Stimulated activated CD4-positive, alpha-beta T cell treated with anti-CD3 and anti-CD28 coated beads, Interleukin-12 subunit alpha, Interleukin-12 subunit beta, amount 100 ng/mL, for 48 hours (primary cell): ENCODE measurements around the gene CTXND1.

Source experiments
- DNase-seq, 3 donors: peaks; one replicate each; pipeline ENCODE4 v3.0.0-alpha.2; 2020; ENCODE audit warnings: low read depth in 2 of 3, low spot score in 1 of 3

CTXND1 gene

DNA sequence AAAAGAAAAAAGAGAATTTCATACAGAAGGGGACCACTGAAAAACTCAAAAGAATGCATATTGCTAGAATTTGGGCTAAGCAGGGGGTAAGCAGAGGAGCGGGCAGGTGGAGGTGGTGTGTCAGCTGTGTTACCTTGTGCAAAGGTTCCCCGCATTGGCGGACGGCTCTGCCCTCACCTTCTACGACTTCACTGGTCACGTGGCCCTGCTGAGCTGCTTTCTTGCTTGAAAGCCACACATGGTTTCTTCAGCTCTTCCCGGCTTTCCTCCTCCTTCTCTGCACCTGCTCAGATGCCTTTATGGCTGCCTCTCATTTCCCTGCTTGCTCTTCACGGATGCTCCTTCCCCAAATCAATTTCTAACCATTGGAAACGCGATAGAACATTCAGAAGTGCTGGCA lies 68.7 kb downstream of the CTXND1 start:
- no peak for DNase-seq

GRCh38 chr15:80182611-80183261 lies 69.3 kb downstream of the CTXND1 start:
- no peak for DNase-seq

DNA sequence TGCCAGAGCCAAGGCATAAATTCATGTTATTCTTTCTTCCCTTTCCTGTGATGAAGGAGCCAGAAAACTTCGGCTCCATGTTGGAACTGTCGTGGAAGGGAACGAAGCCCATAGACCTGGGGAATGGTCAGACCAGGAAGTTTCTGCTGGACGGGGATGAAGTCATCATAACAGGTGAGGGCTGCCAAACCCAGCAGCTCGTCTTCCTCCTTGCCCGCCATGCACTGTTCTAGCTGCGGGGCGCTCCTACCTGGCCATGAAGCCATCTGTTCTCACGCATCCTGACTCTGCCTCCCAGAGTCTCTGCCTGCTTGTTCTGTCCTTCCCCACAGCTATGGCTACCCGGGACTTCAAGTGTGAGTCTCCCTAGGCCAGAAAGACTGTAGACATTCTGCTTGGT lies 71.0 kb downstream of the CTXND1 start:
- DNase-seq, result no peak

DNA sequence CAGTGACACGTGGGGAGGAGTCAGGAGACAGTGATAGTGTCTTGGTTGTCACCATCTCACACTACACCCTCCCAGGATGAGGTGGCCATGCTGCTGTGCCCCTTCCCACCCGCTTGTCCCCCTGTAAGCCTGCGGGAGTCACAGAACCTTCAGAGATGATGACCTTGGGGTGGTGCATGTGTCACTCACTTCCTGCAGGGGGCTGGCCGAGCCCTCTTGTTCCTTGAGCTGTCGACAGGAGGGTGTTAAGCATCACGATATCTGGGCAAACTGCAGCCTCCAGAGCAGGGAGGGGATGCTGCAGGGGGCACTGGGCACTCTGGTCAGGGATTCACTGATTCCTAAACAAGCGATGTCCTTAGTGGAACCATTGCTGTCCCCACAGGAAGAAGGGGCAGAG lies 71.5 kb downstream of the CTXND1 start:
- DNase-seq, result no peak

- DNase-seq, result no peak
Measured at GRCh38 chr15:80179935-80180334, 72.1 kb downstream of the CTXND1 start.

GRCh38 chr15:80179025-80179759 lies 72.8 kb downstream of the CTXND1 start:
- DNase-seq, result no peak

GRCh38 chr15:80177156-80177555 lies 74.9 kb downstream of the CTXND1 start:
- no peak for DNase-seq

DNA sequence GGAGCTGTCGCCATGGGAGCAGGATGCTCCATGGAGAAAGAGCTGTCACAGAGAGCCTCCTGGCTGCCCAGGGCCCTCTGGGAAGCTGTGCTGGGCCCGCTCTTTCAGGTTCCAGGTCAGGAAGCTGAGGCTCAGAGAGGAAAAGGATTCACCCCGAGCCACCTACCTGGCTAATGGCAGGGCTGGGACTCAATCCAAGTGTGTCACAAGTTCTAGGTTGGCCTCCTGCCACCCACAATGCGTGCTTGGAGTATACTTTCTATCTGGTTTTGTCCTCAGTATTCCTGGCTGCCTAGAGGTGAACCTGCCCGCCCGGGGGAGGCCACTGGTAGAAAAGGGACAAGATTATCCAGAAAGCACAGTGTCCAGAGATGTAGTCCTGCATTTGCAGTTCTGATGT lies 75.6 kb downstream of the CTXND1 start:
- DNase-seq, result no peak

GRCh38 chr15:80175436-80175835 lies 76.6 kb downstream of the CTXND1 start:
- no peak for DNase-seq

DNA sequence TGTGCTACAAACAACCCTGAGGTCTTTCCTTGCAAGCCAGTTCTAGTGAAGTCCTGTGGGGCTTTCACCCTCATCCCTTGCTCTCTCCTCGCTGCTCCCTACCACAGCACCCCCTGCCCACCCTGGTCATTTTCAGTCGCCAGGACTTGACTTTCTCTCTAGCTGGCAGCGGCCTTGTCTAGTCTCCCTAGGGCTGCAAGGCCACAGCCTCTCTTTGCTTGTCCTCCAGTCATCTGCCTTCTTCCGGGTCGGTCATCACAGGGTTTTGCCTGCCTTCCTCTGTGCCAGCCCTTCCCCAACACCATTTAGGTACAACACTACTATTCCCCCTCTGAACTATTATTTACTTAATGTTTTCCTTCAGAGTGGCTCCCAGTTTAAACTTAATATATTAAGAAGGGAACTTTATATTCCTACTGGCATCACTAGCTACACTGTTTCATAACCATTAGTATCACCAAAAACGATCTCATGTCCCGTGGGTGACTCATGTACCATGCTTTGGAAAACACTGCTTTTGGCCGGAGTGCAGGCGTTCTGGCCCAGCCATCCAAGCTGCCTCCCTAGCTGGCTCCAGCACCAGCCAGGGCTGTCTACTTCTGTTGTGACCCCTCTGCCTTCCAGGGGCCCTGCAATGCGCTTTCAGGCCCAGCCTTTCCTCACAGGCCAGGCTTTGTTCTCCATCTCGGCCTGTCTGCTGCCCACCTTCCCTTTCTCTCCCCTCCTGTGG lies 77.8 kb downstream of the CTXND1 start:
- no peak for DNase-seq

GRCh38 chr15:80173022-80173759 lies 78.8 kb downstream of the CTXND1 start:
- DNase-seq, result peak; percentile 50 to 75 (median 56)

DNA sequence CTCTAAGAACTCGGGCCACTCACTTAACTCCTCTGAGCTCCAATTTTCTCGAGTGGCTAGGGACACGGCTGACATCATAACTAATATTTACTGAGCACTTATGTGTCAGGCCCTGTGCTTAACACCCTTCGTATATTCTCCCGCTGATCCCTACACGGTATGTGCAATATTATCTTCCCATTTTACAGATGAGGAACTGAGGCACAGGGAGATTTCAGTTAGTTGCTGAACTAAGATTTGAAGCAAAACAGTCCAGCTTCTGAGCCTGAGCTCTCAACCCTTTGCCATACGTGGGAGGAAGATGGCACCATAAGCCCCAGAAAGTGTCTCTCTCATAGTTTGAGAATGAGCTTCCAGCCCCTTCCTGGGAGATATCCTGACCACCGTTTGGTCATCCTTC lies 79.6 kb downstream of the CTXND1 start:
- no peak for DNase-seq

- DNase-seq, result no peak
Measured at GRCh38 chr15:80171787-80172186, 80.2 kb downstream of the CTXND1 start.

GRCh38 chr15:80170596-80170995 lies 81.4 kb downstream of the CTXND1 start:
- no peak for DNase-seq

- no peak for DNase-seq
Measured at GRCh38 chr15:80169768-80170357, 82.2 kb downstream of the CTXND1 start.

DNA sequence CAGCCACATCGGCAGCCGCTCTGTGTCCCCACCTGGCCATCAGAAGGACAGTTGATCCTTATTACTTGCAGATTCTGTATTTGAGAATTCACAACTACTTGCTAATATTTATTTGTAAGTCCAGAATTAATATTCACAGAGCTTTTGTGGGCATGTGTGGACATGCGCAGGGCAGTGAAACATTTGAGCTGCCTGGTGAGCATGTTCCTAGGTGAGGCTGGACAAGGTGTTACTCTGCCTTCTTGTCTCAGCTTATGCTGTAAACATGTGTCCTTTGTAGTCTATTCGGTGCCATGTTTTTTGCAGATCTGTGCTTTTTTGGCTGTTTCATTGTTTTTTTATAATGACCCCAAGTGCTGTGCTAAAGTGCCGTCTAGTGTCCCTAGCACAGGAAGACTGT lies 83.6 kb downstream of the CTXND1 start:
- no peak for DNase-seq

DNA sequence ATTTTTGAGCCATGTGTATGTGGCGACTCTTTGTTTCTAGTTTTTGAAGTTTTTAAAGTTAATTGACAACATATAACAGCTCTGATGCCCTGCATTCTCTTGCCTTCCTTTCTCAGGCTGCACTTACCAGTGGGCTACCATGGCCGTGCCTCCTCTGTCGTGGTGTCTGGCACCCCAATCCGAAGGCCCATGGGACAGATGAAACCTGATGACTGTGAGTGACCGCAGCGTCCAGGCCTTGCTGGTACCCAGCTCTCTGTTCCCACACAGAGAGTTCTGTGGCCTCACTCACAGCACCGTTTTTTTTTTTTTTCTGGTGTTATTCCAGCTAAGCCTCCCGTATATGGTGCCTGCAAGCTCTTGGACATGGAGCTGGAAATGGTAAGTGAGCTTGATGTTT lies 84.1 kb downstream of the CTXND1 start:
- no peak for DNase-seq

- DNase-seq, result no peak
Measured at GRCh38 chr15:80163897-80164296, 88.1 kb downstream of the CTXND1 start.

DNA sequence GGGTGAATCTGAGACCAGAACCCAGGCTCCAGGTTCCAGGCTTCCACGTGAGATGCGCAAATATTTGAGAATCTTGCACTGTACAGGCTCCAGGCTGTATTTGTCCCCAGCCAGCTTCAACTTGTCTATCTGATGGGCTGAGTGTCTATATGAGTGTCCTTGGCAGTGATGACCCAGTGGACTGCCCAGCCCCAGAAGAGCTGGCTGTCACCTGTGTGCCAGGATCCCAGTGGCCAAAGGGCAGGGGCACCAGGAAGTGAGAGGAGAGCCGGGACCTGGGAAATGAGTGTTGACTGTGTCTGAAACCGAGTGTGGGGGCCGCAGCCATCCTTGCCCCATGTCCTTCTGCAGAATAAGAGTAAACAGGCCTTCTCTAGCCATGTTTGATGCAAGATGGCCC lies 88.8 kb downstream of the CTXND1 start:
- DNase-seq, result no peak

DNA sequence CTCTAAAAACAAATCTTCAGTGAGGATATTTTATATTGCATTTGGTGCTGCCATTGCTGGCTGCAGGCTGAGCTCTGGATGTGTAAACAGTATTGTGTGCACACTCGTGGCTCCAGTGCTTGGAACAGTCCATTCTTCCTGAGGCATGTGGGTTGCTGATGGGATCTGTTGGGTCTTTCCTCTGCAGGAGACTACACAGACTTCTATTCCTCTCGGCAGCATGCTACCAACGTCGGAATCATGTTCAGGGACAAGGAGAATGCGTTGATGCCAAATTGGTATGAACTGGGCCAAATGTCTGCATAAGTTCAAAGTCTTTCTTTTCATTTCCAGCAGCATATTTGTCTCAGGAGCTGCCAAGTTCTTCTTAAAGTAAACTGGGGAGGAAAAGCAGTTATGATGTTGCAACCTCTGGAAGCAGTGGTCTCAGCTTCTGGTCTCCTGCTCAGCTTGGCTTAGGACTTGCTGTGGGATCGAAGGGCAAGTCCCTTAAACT lies 89.9 kb downstream of the CTXND1 start:
- no peak for DNase-seq

- no peak for DNase-seq
Measured at GRCh38 chr15:80161468-80162016, 90.5 kb downstream of the CTXND1 start.
